NCI-H2107 treated with DMSO at 0.1 percent for 48 hours (cell line): Measurements from ENCODE around the gene PPP2R5E.
"Not testable (repeated sequence)": the region's sequence is repeated elsewhere in the genome, so short reads cannot be mapped to it uniquely, and the experiment has no call there.

Experiments used
- DNase-seq: peaks from one replicate; lab custom pipeline; 2025; ENCODE audit not compliant: unreplicated experiment; lab: John Stamatoyannopoulos, UW

PPP2R5E gene

DNA sequence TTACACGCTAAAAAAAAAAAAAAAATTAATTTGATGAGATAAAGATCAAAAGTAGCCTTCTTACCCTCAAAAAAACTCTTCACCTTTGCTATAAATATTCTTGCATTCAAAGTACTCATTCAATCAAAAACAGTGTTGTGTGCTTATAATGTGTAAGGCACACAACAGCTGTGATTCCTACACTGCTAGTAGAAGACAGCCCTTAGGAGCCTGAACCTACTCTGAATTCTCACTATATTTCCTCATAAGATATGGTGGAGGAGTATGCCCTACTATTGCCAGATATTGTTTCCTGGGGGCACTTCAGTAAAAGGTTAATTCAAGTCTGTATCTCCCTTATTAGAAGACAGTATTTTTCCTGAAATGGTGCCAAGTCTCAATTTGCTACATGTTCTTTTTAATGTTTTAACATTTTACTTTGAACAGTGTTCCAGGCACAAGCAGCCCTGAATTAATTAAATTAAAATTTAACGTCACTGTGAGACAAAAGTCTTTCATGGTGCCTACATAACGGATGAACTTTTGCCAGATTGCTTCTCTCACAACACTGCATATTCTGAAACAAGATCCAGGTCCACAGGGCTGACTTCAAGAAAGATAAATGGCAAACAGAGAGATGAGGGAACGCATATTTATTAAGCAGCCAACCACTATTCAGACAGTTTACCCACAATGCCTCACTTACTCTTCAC is 19.3 kb downstream of the PPP2R5E start:
- DNase-seq, result no peak

- DNase-seq, result not testable (repeated sequence)
These were observed 20.7 kb downstream of the PPP2R5E start for GRCh38 chr14:63522511-63522910.

GRCh38 chr14:63517354-63517753 is 25.8 kb downstream of the PPP2R5E start:
- no peak for DNase-seq

GRCh38 chr14:63515240-63515639 is 27.9 kb downstream of the PPP2R5E start:
- no peak for DNase-seq

GRCh38 chr14:63513756-63514155 is 29.4 kb downstream of the PPP2R5E start:
- no peak for DNase-seq

- DNase-seq, result no peak
These were observed 30.3 kb downstream of the PPP2R5E start for GRCh38 chr14:63512861-63513260.

DNA sequence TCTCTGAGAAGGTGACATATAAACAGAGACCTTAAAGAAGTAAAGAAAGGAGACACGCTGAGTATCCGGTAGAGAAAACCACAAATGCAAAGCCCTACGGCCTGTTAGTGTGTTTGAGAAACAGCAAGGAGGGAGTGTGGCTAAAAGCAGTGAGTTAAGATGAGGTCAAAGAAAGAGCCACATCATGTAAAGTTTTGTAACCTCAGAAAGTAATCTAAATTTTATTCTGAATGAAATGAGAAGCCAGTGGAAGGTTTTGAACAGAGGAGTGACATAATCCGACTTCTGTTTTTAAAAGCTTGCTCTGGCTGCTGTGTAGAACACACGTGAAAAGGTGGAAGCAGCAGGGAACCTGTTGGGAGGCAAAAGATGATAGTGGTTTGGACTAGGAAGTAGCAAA is 32.6 kb downstream of the PPP2R5E start:
- DNase-seq, result no peak

DNA sequence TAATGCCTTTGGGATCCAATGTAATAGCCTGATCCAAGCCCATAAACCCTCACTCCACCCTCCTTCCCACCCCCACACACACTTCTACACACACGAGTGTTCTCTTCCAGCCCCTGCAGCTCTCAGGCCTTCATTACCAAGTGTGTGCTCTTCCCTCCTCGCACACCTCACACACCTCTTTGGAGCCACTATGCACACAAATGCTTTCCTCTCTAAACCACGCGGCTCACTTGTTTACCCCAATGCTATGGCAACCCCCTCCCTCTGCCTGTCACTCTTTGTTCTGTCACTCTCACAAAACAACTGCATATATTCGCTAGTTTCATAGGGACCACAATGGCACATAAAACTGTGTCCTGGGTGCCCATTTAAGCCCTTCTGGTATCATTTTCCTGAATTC is 35.1 kb downstream of the PPP2R5E start:
- peak; percentile 57 for DNase-seq

DNA sequence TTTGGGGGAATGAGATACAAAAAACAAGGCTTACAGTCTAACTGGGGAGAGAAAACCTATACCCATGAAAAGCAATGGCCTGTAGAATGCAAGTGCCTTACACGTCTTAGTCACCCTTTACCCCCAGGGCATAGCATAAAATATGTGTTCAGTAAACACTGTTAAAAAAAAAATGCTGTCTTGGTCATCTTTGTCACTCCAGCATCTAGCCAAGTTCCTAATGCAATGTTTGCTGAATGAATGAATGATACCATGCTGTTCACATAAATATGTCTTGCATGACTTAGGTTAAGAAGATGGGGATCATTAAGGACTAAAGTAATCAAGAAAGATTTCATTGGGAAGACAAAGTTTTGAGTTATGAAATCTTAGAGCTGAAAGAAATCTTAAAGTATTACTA is 38.5 kb downstream of the PPP2R5E start:
- no peak for DNase-seq

DNA sequence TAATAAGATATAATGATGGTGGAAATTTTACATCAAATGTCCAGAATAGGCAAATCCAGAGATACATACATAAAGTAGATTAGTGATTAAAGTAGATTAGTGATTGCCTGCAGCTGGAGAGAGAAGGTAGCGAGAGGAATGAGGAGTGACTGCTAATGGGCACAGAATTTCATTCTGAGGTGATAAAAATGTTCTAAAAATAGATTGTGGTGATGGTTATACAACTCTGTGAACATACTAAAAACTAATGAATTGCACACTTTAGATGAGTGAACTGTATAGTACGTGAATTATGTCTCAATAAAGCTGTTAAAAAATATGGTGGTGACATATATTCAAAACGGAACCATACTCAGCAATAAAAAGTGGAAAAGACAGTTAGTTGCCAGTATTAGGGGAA is 41.7 kb downstream of the PPP2R5E start:
- DNase-seq, result no peak

- no peak for DNase-seq
These were observed 43.4 kb downstream of the PPP2R5E start for GRCh38 chr14:63499701-63500250.

- DNase-seq, result no peak
These were observed 46.3 kb downstream of the PPP2R5E start for GRCh38 chr14:63496837-63497400.

GRCh38 chr14:63493246-63493645 is 49.9 kb downstream of the PPP2R5E start:
- DNase-seq, result peak; percentile 71

DNA sequence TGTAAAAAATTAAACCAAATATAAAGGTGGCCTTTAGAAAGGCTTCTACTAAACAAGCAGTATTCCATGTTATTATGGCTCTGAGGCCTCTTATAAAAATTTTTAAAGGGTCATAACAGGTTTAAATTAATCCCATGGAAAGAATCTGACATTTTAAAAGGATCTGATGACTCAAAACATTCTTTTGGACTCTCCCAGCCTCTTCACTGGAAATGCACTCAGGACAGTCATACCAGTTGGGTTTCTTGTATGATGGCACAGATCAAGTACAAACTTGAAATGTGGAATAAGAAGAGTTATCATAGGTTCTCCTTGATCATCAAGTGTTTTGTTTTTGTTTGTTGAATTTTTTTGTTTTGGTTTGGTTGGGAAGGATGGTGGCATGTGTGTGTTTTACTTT is 50.8 kb downstream of the PPP2R5E start:
- no peak for DNase-seq

GRCh38 chr14:63487724-63488123 is 55.5 kb downstream of the PPP2R5E start:
- DNase-seq, result no peak

DNA sequence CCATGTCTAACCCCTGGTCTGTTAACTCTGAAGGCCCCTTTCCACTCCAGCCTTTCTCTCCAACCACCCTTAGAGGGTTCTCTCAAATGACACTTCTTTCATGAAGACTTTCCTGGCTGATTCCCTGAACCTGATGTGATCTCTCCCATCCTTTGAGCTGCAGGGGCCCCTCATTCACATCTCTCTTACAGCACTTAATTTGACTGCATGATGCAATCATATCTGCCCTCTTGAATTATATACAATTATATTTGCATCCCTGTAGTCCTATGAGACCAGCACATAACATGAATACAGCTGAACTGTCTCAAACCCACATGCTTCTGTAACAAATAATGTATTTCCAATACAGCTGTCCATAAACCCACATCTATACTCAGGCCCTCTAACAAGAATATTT is 56.4 kb downstream of the PPP2R5E start:
- DNase-seq, result no peak

- DNase-seq, result no peak
These were observed 59.9 kb downstream of the PPP2R5E start for GRCh38 chr14:63483315-63483714.

- no peak for DNase-seq
These were observed 62.6 kb downstream of the PPP2R5E start for GRCh38 chr14:63480599-63480998.

GRCh38 chr14:63478437-63478852 is 64.7 kb downstream of the PPP2R5E start:
- no peak for DNase-seq

GRCh38 chr14:63478010-63478409 is 65.2 kb downstream of the PPP2R5E start:
- DNase-seq, result no peak

- no peak for DNase-seq
These were observed 65.6 kb downstream of the PPP2R5E start for GRCh38 chr14:63477556-63477955.

- DNase-seq, result no peak
These were observed 67.4 kb downstream of the PPP2R5E start for GRCh38 chr14:63475761-63476160.

DNA sequence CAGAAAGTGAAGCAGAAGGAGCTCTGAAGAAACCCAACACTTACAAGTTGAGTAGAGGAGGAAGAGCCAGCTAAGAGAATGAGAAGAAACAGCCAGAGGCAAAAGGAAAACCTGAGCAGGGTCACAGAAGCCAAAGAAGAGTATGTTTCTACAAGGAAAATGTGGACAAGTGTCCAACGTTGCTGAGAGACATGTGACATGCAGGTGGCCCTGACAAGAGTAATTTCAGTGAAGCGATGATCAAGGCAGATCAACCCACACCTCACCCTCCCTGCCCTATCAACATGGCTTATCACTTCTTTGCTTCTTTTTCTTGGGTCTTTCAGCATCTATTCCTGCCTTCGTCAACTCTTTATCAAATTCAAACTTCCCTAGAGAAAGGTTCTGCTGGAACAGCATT is 68.3 kb downstream of the PPP2R5E start:
- DNase-seq, result no peak
